MV-4-11 (cell line): ENCODE data around the gene AP5S1.
A peak's percentile ranks its signal among the peaks of the same experiment; 100 is the strongest.
"Not testable (repeated sequence)": the region's sequence is repeated elsewhere in the genome, so short reads cannot be mapped to it uniquely, and the experiment has no call there.

Experiments
- DNase-seq: peaks from one replicate; lab custom pipeline; 2025; lab: John Stamatoyannopoulos, UW

AP5S1 gene

GRCh38 chr20:3789201-3789600 lies 31.1 kb upstream of the AP5S1 start:
- DNase-seq = not testable (repeated sequence)

GRCh38 chr20:3794168-3794567 lies 26.2 kb upstream of the AP5S1 start:
- not testable (repeated sequence) for DNase-seq

- no peak for DNase-seq
Observed at GRCh38 chr20:3794701-3795420, 25.5 kb upstream of the AP5S1 start.

- DNase-seq = peak; percentile 83
Observed at GRCh38 chr20:3795511-3796468, 24.6 kb upstream of the AP5S1 start, which contains the start of gene CDC25B. Gene CDC25B, plus strand, starts transcription at chr20:3796310. Its CDS starts 222 bp downstream, at chr20:3796532.

- DNase-seq = no peak
Observed at GRCh38 chr20:3796477-3797225, 23.7 kb upstream of the AP5S1 start.

- DNase-seq = no peak
Observed at GRCh38 chr20:3797226-3797545, 23.2 kb upstream of the AP5S1 start.

- DNase-seq = no peak
Observed at GRCh38 chr20:3797592-3798372, 22.6 kb upstream of the AP5S1 start.

GRCh38 chr20:3798373-3798768 lies 22.0 kb upstream of the AP5S1 start:
- DNase-seq = no peak

GRCh38 chr20:3798908-3799248 lies 21.5 kb upstream of the AP5S1 start:
- no peak for DNase-seq

GRCh38 chr20:3800256-3800877 lies 20.0 kb upstream of the AP5S1 start:
- DNase-seq = no peak

- DNase-seq = no peak
Observed at GRCh38 chr20:3800878-3801260, 19.5 kb upstream of the AP5S1 start.

- DNase-seq = no peak
Observed at GRCh38 chr20:3801299-3801698, 19.0 kb upstream of the AP5S1 start.

GRCh38 chr20:3801846-3802245 lies 18.5 kb upstream of the AP5S1 start:
- DNase-seq = no peak

GRCh38 chr20:3802524-3803239 lies 17.7 kb upstream of the AP5S1 start:
- DNase-seq = no peak

GRCh38 chr20:3803289-3803688 lies 17.1 kb upstream of the AP5S1 start:
- no peak for DNase-seq

GRCh38 chr20:3803854-3804253 lies 16.5 kb upstream of the AP5S1 start:
- no peak for DNase-seq

GRCh38 chr20:3804254-3804751 lies 16.0 kb upstream of the AP5S1 start:
- DNase-seq = peak; percentile 70

- no peak for DNase-seq
Observed at GRCh38 chr20:3804781-3805180, 15.6 kb upstream of the AP5S1 start.

- DNase-seq = no peak
Observed at GRCh38 chr20:3808544-3808943, 11.8 kb upstream of the AP5S1 start.

- DNase-seq = peak; percentile 84
Observed at GRCh38 chr20:3811467-3812258, 8.7 kb upstream of the AP5S1 start.
